Fibroblast of lung (primary cell): ENCODE data around the gene MMRN2. TPM values are rescaled to one million over a fixed set of nuclear protein-coding genes. Genes with fewer than 3 reads are reported as not detected.
"Not testable (repeated sequence)": the region's sequence is repeated elsewhere in the genome, so short reads cannot be mapped to it uniquely, and the experiment has no call there.

Source experiments
- DNase-seq, 2 donors: peaks; one replicate each; pipeline versions ENCODE4 v3.0.0 to v3.0.0-alpha.2; 2010; ENCODE audit warnings: low read depth in 2 of 2
- H2AFZ ChIP-seq: 2 replicates; pipeline ENCODE4 v1.5.1; 2012; ENCODE audit warnings: low read length, control low read depth, inconsistent platforms
- H3K27ac ChIP-seq: 2 replicates; pipeline ENCODE4 v1.5.1; 2011; ENCODE audit warnings: low read length, control low read depth; ENCODE audit not compliant: insufficient read depth
- H3K27me3 ChIP-seq: 2 replicates; pipeline ENCODE4 v1.5.1; 2011; ENCODE audit warnings: mild to moderate bottlenecking, low read length; ENCODE audit not compliant: control insufficient read depth, insufficient read depth
- H3K36me3 ChIP-seq: 2 replicates; pipeline ENCODE4 v1.5.1; 2011; ENCODE audit warnings: low read length; ENCODE audit not compliant: control insufficient read depth, insufficient read depth
- H3K4me1 ChIP-seq: 2 replicates; pipeline ENCODE4 v1.5.1; 2011; ENCODE audit warnings: low read length; ENCODE audit not compliant: control insufficient read depth, insufficient read depth; ENCODE audit errors: extremely low read depth
- H3K4me2 ChIP-seq: 2 replicates; pipeline ENCODE4 v1.5.1; 2011; ENCODE audit warnings: low read length, control low read depth; ENCODE audit not compliant: insufficient read depth; ENCODE audit errors: extremely low read depth
- H3K4me3 ChIP-seq, 4 experiments: fragments of 200-600 bp in 1 of 4; sonication (generic) in 1 of 4; replicated peaks in 1 of 4; 2 replicates each; pipeline ENCODE4 v1.5.1; 2011 to 2016; ENCODE audit warnings: low read length in 4 of 4, low read depth in 3 of 4, mild to moderate bottlenecking in 3 of 4, control low read depth in 2 of 4, inconsistent platforms in 1 of 4, mixed read lengths in 1 of 4; ENCODE audit not compliant: insufficient read depth in 1 of 4; ENCODE audit errors: control extremely low read depth in 1 of 4
- H3K79me2 ChIP-seq: 2 replicates; pipeline ENCODE4 v1.5.1; 2012; ENCODE audit warnings: mild to moderate bottlenecking, low read length, inconsistent platforms; ENCODE audit not compliant: control insufficient read depth, insufficient read depth
- H3K9ac ChIP-seq: 2 replicates; pipeline ENCODE4 v1.5.1; 2011; ENCODE audit warnings: mild to moderate bottlenecking, low read length, control low read depth; ENCODE audit not compliant: insufficient read depth
- H3K9me3 ChIP-seq: 2 replicates; pipeline ENCODE4 v1.5.1; 2012; ENCODE audit warnings: low read depth, low read length; ENCODE audit not compliant: control insufficient read depth, insufficient read depth
- H4K20me1 ChIP-seq: 2 replicates; pipeline ENCODE4 v1.5.1; 2011; ENCODE audit warnings: low read length; ENCODE audit not compliant: control insufficient read depth, insufficient read depth; ENCODE audit errors: extremely low read depth
- CTCF ChIP-seq, 2 donors: IDR thresholded peaks in 1 of 2; conservative IDR thresholded peaks in 1 of 2; 1 replicate in 1 of 2; 2 replicates in 1 of 2; pipeline ENCODE4 v1.5.1; 2011 to 2012; ENCODE audit warnings: low read length in 2 of 2, control low read depth in 1 of 2, inconsistent platforms in 1 of 2, low read depth in 1 of 2, mild to moderate bottlenecking in 1 of 2
- EZH2 ChIP-seq: IDR thresholded peaks from 2 replicates; pipeline ENCODE4 v1.5.1; 2012; ENCODE audit warnings: low read length, control low read depth, mild to moderate bottlenecking; ENCODE audit errors: missing control alignments
- polyA plus RNA-seq, 2 donors: library from polyadenylated mRNA; depleted of rRNA in 1 of 2; stranded (reverse) in 1 of 2; unstranded in 1 of 2; fragments of >200 nt; gene quantifications; 2 replicates each; pipeline ENCODE4 v1.2.1, GENCODE V29; 2011 to 2012; ENCODE audit warnings: missing spikeins in 1 of 2
- total RNA-seq: library from RNA; depleted of rRNA; stranded (reverse); fragments of >200 nt; gene quantifications from 2 replicates; pipeline ENCODE4 v1.2.1, GENCODE V29; 2014

Gene MMRN2
- total and polyA plus RNA-seq, 2 donors (not counting 1 experiment from before 2014, with no cell fraction given) = 1.5 to 2.1 TPM

GRCh38 chr10:86992929-86993328, 35.5 kb upstream of the MMRN2 start:
- DNase-seq = no peak
- H3K27me3 ChIP-seq = no peaks in the 10 kb centered on the region
- no peaks in the 10 kb centered on the region for H3K79me2 ChIP-seq
- H3K27ac ChIP-seq = no peak overlapping the region
- TF ChIP-seq EZH2 = no peak
- TF ChIP-seq CTCF (conservative IDR thresholded peaks at IDR 0.05 in 1 of 2, IDR thresholded peaks at IDR 0.05 in 1 of 2; ENCODE audit: low read depth in 1 of 2, low read length in 2 of 2) = no peak
- no peaks in the 10 kb centered on the region for H4K20me1 ChIP-seq
- H3K36me3 ChIP-seq = no peaks in the 10 kb centered on the region
- no peak overlapping the region for H3K4me2 ChIP-seq
- H3K4me1 ChIP-seq = no peaks in the 10 kb centered on the region
- no peak overlapping the region for H3K9ac ChIP-seq
- no peak overlapping the region for H3K4me3 ChIP-seq
- H3K9me3 ChIP-seq = no peaks in the 10 kb centered on the region
- no peak overlapping the region for H2AFZ ChIP-seq

GRCh38 chr10:86992456-86992855, 35.0 kb upstream of the MMRN2 start:
- DNase-seq = no peak
- no peaks in the 10 kb centered on the region for H3K4me1 ChIP-seq
- TF ChIP-seq CTCF (conservative IDR thresholded peaks at IDR 0.05 in 1 of 2, IDR thresholded peaks at IDR 0.05 in 1 of 2; ENCODE audit: low read depth in 1 of 2, low read length in 2 of 2) (no peak), EZH2 (no peak)
- H3K36me3 ChIP-seq = no peaks in the 10 kb centered on the region
- no peak overlapping the region for H2AFZ ChIP-seq
- no peaks in the 10 kb centered on the region for H4K20me1 ChIP-seq
- H3K27ac ChIP-seq = no peak overlapping the region
- H3K4me2 ChIP-seq = no peak overlapping the region
- H3K9ac ChIP-seq = no peak overlapping the region
- no peak overlapping the region for H3K4me3 ChIP-seq
- H3K9me3 ChIP-seq = no peaks in the 10 kb centered on the region
- no peaks in the 10 kb centered on the region for H3K79me2 ChIP-seq
- no peaks in the 10 kb centered on the region for H3K27me3 ChIP-seq

GRCh38 chr10:86991362-86991761, 33.9 kb upstream of the MMRN2 start:
- not testable (repeated sequence) for H4K20me1 ChIP-seq, DNase-seq, H3K27me3 ChIP-seq, H2AFZ ChIP-seq, H3K4me1 ChIP-seq, H3K4me2 ChIP-seq, H3K79me2 ChIP-seq, H3K9ac ChIP-seq, H3K4me3 ChIP-seq, H3K27ac ChIP-seq, H3K36me3 ChIP-seq, H3K9me3 ChIP-seq
